Measurements from ENCODE around the gene RAD21L1.
"Not testable (repeated sequence)": the region's sequence is repeated elsewhere in the genome, so short reads cannot be mapped to it uniquely, and the experiment has no call there.

Gene RAD21L1

GRCh38 chr20:1199964-1200363, 25.9 kb upstream of the RAD21L1 start:
- no peak for DNase-seq (ENCODE audit: low spot score)

DNA sequence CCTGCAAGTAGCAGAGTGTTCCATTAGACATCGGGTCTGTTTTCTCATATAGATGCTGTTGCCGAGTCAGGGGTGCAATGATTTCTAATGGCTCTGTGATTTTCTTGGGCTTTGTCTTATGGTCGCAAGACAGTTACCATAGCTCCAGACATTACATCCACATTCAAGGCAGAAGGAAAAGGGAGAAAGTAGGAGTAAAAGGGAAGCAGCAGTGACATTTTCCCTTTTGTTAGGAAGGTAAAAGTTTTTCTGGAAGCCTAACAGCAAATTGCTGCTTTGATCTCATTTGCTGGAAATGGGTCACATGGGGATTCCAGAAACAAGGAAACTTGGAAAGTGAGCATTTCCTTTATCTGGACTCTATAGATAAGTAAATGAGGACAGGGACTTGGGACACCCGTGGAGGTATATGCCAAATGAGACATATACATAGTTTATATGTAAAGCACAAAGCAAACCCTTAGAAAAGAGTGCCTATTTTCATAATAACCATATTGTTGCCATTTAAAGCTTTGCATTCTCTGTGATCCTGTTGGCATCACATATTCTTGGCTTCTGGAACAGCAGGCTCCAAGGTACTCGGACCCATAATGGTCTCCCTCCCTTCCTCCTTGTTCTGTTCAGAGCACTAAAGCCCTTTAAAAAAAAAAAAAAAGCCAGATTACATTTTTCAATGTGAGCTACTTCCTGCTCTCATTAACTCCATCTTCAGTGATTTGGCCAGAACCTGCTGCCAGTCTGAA, 22.9 kb upstream of the RAD21L1 start, which contains the start of gene C20orf202:
Gene C20orf202, plus strand, starts transcription at position 693 of the 743 bp plus-strand sequence. CDS start 132 bp downstream, outside the sequence.
- DNase-seq (ENCODE audit: low spot score), result no peak

GRCh38 chr20:1203630-1204029, 22.2 kb upstream of the RAD21L1 start:
- DNase-seq (ENCODE audit: low spot score), result no peak

DNA sequence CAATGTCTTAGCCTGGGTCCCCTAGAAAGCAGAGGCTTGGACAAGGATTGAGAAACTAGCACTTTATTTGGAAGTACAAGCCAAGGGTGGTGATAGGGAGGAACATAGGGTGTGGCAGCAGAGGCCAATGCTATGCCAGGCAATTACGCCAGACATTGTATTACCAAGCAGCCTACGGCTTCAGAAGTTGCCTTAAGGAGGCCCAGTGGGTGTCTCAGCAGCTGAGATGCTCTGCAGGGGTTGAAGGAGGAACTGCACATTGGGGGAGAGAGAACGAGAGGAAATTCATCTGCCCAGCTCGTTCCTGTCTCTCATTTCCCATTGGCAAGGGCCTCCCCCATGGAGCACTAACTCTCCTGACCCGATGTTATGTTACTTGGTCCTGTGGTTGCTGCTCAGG, 21.7 kb upstream of the RAD21L1 start:
- no peak for DNase-seq (ENCODE audit: low spot score)

GRCh38 chr20:1204576-1204975, 21.3 kb upstream of the RAD21L1 start:
- DNase-seq (ENCODE audit: low spot score), result no peak

- no peak for DNase-seq (ENCODE audit: low spot score)
These were observed 20.0 kb upstream of the RAD21L1 start for GRCh38 chr20:1205802-1206201.

DNA sequence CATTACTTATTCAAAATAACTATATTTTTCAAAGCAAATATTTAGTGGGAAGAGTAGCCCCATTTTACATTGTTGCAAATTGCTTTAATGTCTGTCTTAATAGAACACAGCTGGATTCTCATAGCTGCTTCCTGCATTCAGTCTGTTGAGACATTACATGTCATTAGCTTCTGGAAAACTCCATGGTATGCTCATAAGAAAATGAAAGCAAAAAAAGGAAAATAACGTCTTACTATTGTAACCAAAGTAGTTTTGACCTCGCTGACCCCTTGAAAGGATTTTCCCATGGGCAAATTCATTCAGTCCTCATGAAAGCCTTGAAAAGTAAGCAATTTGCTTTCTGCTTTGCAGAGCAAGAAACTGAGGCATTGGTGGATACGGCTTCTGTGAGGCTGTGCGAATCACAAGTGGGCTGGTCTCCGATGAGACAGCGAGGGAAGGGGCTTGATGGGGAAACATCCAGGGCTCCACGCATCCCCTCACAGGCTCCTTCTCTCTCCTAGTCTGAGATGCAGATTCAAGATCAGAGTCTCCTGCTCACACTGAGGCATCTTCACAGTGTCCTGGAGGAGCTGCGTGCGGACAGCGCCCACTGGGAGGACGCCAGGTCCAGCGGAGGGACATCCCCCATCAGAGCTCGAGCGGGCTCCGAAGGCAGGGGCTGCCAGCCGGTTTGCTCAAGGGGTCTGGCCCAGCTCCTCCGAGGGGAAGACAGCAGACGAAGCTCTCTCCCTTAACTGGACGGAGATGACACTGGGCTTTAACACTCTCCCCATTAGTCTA, 19.3 kb upstream of the RAD21L1 start:
- DNase-seq (ENCODE audit: low spot score), result no peak

DNA sequence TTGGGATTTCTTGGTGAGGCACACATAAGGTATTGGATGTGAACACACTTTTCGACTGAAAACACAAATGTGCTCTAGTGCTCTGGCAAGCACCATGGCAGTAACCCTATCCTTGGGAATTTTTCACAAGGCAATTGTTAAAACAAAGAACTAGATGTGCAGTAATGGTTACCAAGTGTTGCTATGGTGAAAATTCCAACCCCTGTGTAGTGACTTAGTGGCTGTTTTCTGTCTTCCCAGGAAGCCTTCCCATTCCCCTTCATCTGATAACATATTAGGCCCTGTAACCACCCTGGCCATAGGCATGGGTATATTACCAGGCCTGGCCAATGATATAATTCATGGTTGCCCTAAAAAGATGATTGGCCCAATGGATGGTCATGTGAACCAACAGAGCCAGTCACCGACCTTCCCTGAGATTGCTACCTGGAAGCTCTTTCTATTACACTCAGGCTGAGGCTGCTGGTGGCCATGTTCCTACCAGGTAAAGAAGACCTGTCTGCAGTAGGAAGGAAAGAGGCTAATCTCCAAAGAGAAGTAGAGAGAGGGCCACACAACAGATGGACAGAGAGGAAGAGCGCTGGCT, 18.5 kb upstream of the RAD21L1 start:
- DNase-seq (ENCODE audit: low spot score), result no peak

GRCh38 chr20:1209447-1210387, 16.1 kb upstream of the RAD21L1 start:
- no peak for DNase-seq (ENCODE audit: low spot score)

DNA sequence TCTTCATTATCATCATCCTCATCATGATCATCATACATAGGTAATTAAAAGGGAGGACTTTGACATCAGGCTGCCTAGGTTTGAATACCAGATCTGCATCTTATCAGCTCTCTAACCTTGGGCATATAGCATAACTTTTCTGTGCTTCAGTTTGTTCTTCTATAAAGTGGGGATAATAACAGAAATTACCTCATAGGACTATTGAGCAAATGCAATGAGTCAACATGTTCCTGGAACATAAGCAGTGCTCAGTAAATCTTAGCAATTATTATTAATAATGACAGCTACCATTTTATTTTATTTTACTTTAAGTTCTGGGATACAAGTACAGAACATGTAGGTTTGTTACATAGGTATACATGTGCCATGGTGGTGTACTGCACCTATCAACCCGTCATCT, 15.3 kb upstream of the RAD21L1 start:
- DNase-seq (ENCODE audit: low spot score), result no peak

- no peak for DNase-seq (ENCODE audit: low spot score)
These were observed 13.8 kb upstream of the RAD21L1 start for GRCh38 chr20:1212023-1212422.

GRCh38 chr20:1212607-1213396, 13.0 kb upstream of the RAD21L1 start:
- DNase-seq (ENCODE audit: low spot score), result peak; percentile 79

DNA sequence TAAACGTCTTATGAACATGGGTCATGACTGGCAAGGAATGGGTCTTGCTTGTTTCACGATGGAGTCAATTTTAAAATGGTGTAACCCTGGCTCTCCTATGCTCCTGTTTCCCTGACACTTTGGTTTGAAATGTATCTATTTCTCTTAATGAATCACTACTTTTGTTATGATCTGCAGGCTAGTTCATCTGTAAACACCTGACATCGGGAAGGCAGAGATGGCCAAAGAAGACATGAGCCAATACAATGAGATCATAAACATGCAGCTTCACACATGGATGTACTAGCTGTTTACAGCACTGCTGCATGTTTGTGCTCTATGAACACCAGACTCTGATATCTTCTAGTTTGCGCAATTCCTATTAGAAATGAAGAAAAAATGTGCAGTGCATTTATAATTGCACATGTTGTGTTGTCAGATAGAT, 11.0 kb upstream of the RAD21L1 start:
- no peak for DNase-seq (ENCODE audit: low spot score)

GRCh38 chr20:1215386-1216170, 10.3 kb upstream of the RAD21L1 start:
- peak; percentile 35 for DNase-seq (ENCODE audit: low spot score)

GRCh38 chr20:1216527-1217427, 9.1 kb upstream of the RAD21L1 start:
- DNase-seq (ENCODE audit: low spot score), result not testable (repeated sequence)

- not testable (repeated sequence) for DNase-seq (ENCODE audit: low spot score)
These were observed 3.1 kb upstream of the RAD21L1 start for GRCh38 chr20:1222750-1223149.

GRCh38 chr20:1224205-1224890, 1.5 kb upstream of the RAD21L1 start:
- no peak for DNase-seq (ENCODE audit: low spot score)

DNA sequence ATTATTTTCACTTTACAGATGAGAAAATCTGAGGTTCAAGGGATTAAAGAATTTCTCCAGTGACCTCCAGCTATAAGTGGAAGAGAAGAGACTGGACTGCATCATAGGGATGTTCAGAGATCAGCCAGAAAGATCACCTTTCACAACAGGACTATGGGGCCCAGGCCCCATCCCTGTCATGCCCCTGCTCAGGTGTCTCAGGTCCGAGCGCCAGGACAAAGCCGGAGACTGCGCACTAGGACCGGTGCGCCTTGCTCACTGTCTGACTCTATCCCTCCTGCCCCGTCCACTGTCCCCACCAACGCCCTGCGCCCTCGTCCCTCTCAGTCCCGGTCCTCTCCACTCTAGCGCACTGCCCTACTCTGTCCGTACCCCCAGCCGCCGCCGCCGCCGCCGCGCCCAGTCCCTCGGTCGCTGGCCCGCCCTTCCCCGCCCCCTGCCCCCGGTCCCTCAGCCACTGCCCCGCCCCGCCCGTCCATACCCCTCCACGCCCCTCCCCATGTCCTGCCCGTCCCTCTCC, 521 bp upstream of the RAD21L1 start:
- no peak for DNase-seq (ENCODE audit: low spot score)
